ENCODE measurements around the gene ITGB8. TPM values are rescaled to one million over a fixed set of nuclear protein-coding genes. Genes with fewer than 3 reads are reported as not detected.

The ITGB8 gene
- total and polyA plus RNA-seq, 4 donors = 0.16 to 2.8 (median 0.51) TPM

DNA sequence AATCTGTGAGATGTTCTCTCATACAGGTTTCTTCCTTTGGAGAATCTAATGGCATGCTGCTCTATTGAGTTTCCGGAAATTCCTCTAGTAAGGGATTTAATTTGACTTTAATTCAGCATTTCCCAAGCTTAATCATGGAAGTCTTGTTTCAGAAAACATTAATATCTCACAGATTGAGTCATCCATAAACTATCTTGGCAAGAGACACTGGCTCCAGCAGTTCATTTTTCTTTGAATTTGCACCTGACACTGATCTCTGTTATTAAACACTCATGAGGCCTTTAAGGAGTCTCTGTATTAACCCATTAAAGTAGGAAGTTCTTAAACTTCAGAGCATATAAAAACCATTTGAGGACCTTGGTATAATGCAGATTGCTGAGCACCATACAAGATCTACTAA is 3.6 kb upstream of the ITGB8 start:
- H3K27me3 ChIP-seq (ENCODE audit: control insufficient read depth in 4 of 4, insufficient read depth in 4 of 4, low read length in 3 of 4) = peaks cover 0 to 9% (median 2%) of the 10 kb centered on the region in 4 donors
- WGBS = 79% methylated on average over 1 of the region's 1 CpG
- DNase-seq (ENCODE audit: low spot score) = no peak
- TF ChIP-seq, protein P1, sequence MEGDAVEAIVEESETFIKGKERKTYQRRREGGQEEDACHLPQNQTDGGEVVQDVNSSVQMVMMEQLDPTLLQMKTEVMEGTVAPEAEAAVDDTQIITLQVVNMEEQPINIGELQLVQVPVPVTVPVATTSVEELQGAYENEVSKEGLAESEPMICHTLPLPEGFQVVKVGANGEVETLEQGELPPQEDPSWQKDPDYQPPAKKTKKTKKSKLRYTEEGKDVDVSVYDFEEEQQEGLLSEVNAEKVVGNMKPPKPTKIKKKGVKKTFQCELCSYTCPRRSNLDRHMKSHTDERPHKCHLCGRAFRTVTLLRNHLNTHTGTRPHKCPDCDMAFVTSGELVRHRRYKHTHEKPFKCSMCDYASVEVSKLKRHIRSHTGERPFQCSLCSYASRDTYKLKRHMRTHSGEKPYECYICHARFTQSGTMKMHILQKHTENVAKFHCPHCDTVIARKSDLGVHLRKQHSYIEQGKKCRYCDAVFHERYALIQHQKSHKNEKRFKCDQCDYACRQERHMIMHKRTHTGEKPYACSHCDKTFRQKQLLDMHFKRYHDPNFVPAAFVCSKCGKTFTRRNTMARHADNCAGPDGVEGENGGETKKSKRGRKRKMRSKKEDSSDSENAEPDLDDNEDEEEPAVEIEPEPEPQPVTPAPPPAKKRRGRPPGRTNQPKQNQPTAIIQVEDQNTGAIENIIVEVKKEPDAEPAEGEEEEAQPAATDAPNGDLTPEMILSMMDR (IDR thresholded peaks at IDR 0.05; ENCODE audit: low read depth, low read length, missing input control) = no peak
- TF ChIP-seq, protein P2, sequence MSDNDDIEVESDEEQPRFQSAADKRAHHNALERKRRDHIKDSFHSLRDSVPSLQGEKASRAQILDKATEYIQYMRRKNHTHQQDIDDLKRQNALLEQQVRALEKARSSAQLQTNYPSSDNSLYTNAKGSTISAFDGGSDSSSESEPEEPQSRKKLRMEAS (IDR thresholded peaks at IDR 0.05) = no peak
- no peak for TF ChIP-seq RAD21 (IDR thresholded peaks at IDR 0.05)
- no peak for TF ChIP-seq RXRA (IDR thresholded peaks at IDR 0.05)
- TF ChIP-seq, protein P3, sequence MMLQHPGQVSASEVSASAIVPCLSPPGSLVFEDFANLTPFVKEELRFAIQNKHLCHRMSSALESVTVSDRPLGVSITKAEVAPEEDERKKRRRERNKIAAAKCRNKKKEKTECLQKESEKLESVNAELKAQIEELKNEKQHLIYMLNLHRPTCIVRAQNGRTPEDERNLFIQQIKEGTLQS (IDR thresholded peaks at IDR 0.05) = no peak
- TF ChIP-seq NR2F2 (IDR thresholded peaks at IDR 0.05) = no peak
- no peak for TF ChIP-seq GABPA (IDR thresholded peaks at IDR 0.05 in 1 of 2, conservative IDR thresholded peaks at IDR 0.05 in 1 of 2)
- no peak for TF ChIP-seq JUND (IDR thresholded peaks at IDR 0.05)
- no peak for TF ChIP-seq TAF1 (conservative IDR thresholded peaks at IDR 0.05)
- TF ChIP-seq FOXA1 (IDR thresholded peaks at IDR 0.05) = no peak
- H3K9me3 ChIP-seq (ENCODE audit: control insufficient read depth in 4 of 4, low read length in 3 of 4) = no peaks in the 10 kb centered on the region
- peaks cover 14 to 27% (median 21%) of the 10 kb centered on the region in 4 donors for H3K4me1 ChIP-seq (ENCODE audit: control insufficient read depth in 4 of 4, insufficient read depth in 4 of 4, low read length in 3 of 4)
- no peak overlapping the region for H3K27ac ChIP-seq (ENCODE audit: low read depth in 1 of 2, low read length in 2 of 2)
- no peak overlapping the region for H3K9ac ChIP-seq (ENCODE audit: low read depth in 1 of 2, low read length in 2 of 2)
- H3K4me3 ChIP-seq (ENCODE audit: low read depth in 1 of 3, low read length in 3 of 3) = no peak overlapping the region
- no peaks in the 10 kb centered on the region for H3K36me3 ChIP-seq (ENCODE audit: control insufficient read depth in 4 of 4, insufficient read depth in 3 of 4, low read depth in 1 of 4, low read length in 3 of 4)

DNA sequence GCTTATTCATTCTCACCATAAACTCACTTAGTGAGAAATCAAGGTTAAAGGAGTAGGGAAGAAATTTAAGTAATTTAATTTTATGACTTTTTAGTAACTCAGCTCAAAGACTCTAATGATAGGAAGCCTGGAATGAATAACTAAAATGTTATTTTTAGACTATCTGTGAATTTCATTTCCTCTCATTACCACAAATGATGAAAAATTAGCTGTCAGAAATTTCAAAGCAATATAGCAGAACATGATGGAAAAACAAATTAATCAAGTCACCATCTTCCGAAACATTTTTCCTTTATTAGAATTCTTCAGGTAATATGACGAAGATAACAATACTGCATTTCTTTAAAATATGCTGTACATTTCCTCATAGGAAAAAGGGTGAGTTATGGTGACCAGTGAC is 2.7 kb upstream of the ITGB8 start:
- no peak overlapping the region for H3K27ac ChIP-seq (ENCODE audit: low read depth in 1 of 2, low read length in 2 of 2)
- no peaks in the 10 kb centered on the region for H3K36me3 ChIP-seq (ENCODE audit: control insufficient read depth in 4 of 4, insufficient read depth in 3 of 4, low read depth in 1 of 4, low read length in 3 of 4)
- TF ChIP-seq HNF4G (IDR thresholded peaks at IDR 0.05) = no peak
- TF ChIP-seq NR2F2 (IDR thresholded peaks at IDR 0.05) = no peak
- TF ChIP-seq, protein P2 (IDR thresholded peaks at IDR 0.05) = no peak
- TF ChIP-seq GABPA (IDR thresholded peaks at IDR 0.05 in 1 of 2, conservative IDR thresholded peaks at IDR 0.05 in 1 of 2) = no peak
- H3K27me3 ChIP-seq (ENCODE audit: control insufficient read depth in 4 of 4, insufficient read depth in 4 of 4, low read length in 3 of 4) = peaks cover 0 to 13% (median 2%) of the 10 kb centered on the region in 4 donors
- 88% methylated on average over 2 of the region's 2 CpGs for whole genome bisulfite sequencing
- no peak for DNase-seq (ENCODE audit: low spot score)
- no peak overlapping the region for H3K4me3 ChIP-seq (ENCODE audit: low read depth in 1 of 3, low read length in 3 of 3)
- no peaks in the 10 kb centered on the region for H3K9me3 ChIP-seq (ENCODE audit: control insufficient read depth in 4 of 4, low read length in 3 of 4)
- no peak overlapping the region for H3K9ac ChIP-seq (ENCODE audit: low read depth in 1 of 2, low read length in 2 of 2)
- H3K4me1 ChIP-seq (ENCODE audit: control insufficient read depth in 4 of 4, insufficient read depth in 4 of 4, low read length in 3 of 4) = peaks cover 14 to 27% (median 21%) of the 10 kb centered on the region in 4 donors

DNA sequence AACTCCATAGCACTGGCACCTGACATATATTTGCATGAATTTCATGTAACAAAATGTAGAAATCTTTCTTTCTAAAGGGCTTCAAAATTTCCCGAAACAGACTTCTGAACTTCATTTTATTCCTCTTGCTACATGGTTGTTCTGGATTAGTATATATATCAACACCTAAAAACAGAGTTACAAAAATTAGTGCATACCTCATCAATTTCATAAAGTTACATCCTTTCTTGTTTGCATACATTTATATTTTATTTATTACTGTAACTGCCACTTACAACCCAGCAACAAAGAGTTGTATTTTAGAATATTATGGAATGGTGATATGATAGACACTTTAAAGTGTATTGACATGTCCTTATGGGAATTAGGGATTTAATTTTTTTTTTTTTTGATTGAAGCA is 2.0 kb upstream of the ITGB8 start:
- TF ChIP-seq FOXA1 (IDR thresholded peaks at IDR 0.05) (no peak), GABPA (IDR thresholded peaks at IDR 0.05 in 1 of 2, conservative IDR thresholded peaks at IDR 0.05 in 1 of 2) (no peak), NR2F2 (IDR thresholded peaks at IDR 0.05) (no peak), SP1 (IDR thresholded peaks at IDR 0.05) (no peak), FOXA2 (IDR thresholded peaks at IDR 0.05) (no peak), RXRA (IDR thresholded peaks at IDR 0.05) (no peak), HNF4G (IDR thresholded peaks at IDR 0.05) (no peak), TAF1 (conservative IDR thresholded peaks at IDR 0.05) (no peak), HNF4A (conservative IDR thresholded peaks at IDR 0.05) (no peak), YY1 (IDR thresholded peaks at IDR 0.05) (no peak)
- TF ChIP-seq, protein P4, sequence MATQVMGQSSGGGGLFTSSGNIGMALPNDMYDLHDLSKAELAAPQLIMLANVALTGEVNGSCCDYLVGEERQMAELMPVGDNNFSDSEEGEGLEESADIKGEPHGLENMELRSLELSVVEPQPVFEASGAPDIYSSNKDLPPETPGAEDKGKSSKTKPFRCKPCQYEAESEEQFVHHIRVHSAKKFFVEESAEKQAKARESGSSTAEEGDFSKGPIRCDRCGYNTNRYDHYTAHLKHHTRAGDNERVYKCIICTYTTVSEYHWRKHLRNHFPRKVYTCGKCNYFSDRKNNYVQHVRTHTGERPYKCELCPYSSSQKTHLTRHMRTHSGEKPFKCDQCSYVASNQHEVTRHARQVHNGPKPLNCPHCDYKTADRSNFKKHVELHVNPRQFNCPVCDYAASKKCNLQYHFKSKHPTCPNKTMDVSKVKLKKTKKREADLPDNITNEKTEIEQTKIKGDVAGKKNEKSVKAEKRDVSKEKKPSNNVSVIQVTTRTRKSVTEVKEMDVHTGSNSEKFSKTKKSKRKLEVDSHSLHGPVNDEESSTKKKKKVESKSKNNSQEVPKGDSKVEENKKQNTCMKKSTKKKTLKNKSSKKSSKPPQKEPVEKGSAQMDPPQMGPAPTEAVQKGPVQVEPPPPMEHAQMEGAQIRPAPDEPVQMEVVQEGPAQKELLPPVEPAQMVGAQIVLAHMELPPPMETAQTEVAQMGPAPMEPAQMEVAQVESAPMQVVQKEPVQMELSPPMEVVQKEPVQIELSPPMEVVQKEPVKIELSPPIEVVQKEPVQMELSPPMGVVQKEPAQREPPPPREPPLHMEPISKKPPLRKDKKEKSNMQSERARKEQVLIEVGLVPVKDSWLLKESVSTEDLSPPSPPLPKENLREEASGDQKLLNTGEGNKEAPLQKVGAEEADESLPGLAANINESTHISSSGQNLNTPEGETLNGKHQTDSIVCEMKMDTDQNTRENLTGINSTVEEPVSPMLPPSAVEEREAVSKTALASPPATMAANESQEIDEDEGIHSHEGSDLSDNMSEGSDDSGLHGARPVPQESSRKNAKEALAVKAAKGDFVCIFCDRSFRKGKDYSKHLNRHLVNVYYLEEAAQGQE (IDR thresholded peaks at IDR 0.05) = no peak
- TF ChIP-seq, protein P1 (IDR thresholded peaks at IDR 0.05; ENCODE audit: low read depth, low read length, missing input control) = no peak
- TF ChIP-seq, protein P2 (IDR thresholded peaks at IDR 0.05) = no peak
- TF ChIP-seq, protein P3 (IDR thresholded peaks at IDR 0.05) = no peak
- peaks cover 0 to 13% (median 2%) of the 10 kb centered on the region in 4 donors for H3K27me3 ChIP-seq (ENCODE audit: control insufficient read depth in 4 of 4, insufficient read depth in 4 of 4, low read length in 3 of 4)
- WGBS = 97% methylated on average over 1 of the region's 1 CpG
- H3K27ac ChIP-seq (ENCODE audit: low read depth in 1 of 2, low read length in 2 of 2) = no peak overlapping the region
- H3K9me3 ChIP-seq (ENCODE audit: control insufficient read depth in 4 of 4, low read length in 3 of 4) = no peaks in the 10 kb centered on the region
- H3K36me3 ChIP-seq (ENCODE audit: control insufficient read depth in 4 of 4, insufficient read depth in 3 of 4, low read depth in 1 of 4, low read length in 3 of 4) = no peaks in the 10 kb centered on the region
- no peak overlapping the region for H3K9ac ChIP-seq (ENCODE audit: low read depth in 1 of 2, low read length in 2 of 2)
- no peak overlapping the region for H3K4me3 ChIP-seq (ENCODE audit: low read depth in 1 of 3, low read length in 3 of 3)
- DNase-seq (ENCODE audit: low spot score) = no peak
- H3K4me1 ChIP-seq (ENCODE audit: control insufficient read depth in 4 of 4, insufficient read depth in 4 of 4, low read length in 3 of 4) = peaks cover 14 to 27% (median 21%) of the 10 kb centered on the region in 4 donors
